AG04449 (cell line): ENCODE measurements around the gene SRPK2.

Source experiments
- CTCF ChIA-PET: fragments of 350-600 bp; formaldehyde crosslinking; extraction: SDS; loops from one replicate; lab custom pipeline; 2021; ENCODE audit warnings: antibody characterized with exemption; lab: Yijun Ruan, JAX
- POLR2A ChIA-PET: fragments of 400-600, 350-600 bp; formaldehyde crosslinking; extraction: SDS; loops from one replicate; lab custom pipeline; 2020; ENCODE audit warnings: antibody characterized with exemption, inconsistent platforms; lab: Yijun Ruan, JAX
- DNase-seq: peaks from one replicate; pipeline ENCODE4 v3.0.0-alpha.2; 2010; ENCODE audit warnings: low read depth, low spot score
- H3K4me3 ChIP-seq: 2 replicates; pipeline ENCODE4 v1.5.1; 2011; ENCODE audit warnings: low read depth, mild to moderate bottlenecking, control low read depth, low read length
- TF ChIP-seq, protein P1 (sequence below): IDR thresholded peaks from one replicate; pipeline ENCODE4 v1.5.1; 2011; ENCODE audit warnings: mild to moderate bottlenecking, moderate library complexity, low read length, control low read depth, inconsistent platforms; ENCODE audit not compliant: insufficient read depth; ENCODE audit errors: missing control alignments

SRPK2 gene

DNA sequence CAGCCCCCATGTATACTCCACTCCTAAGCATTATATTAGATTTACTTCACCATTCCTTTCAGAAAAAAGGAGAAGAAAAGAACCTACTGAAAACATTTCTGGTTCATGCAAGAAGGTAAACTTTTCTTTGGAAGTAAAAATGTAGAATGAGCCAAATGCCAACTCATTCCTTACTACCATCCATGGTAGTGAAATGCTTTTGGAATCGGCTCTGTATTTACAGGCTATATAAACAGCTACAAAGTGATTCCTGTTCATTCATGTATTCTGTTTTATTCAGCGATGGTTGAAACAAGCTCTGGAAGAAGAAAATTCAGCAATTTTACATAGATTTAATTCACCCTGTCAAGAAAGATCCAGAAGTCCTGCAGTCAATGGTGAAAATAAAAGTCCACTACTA lies 283.1 kb downstream of the SRPK2 start:
- H3K4me3 ChIP-seq: no peak overlapping the region
- ChIA-PET CTCF (interaction anchor here (1.2 to 2.0 kb wide), 3 partner anchors 124 to 183 kb away, joined by 3 to 4 read pairs (median 3); no protein-coding TSS in a partner anchor), POLR2A (no interaction called here)
- DNase-seq: no peak
- TF ChIP-seq, protein P1, sequence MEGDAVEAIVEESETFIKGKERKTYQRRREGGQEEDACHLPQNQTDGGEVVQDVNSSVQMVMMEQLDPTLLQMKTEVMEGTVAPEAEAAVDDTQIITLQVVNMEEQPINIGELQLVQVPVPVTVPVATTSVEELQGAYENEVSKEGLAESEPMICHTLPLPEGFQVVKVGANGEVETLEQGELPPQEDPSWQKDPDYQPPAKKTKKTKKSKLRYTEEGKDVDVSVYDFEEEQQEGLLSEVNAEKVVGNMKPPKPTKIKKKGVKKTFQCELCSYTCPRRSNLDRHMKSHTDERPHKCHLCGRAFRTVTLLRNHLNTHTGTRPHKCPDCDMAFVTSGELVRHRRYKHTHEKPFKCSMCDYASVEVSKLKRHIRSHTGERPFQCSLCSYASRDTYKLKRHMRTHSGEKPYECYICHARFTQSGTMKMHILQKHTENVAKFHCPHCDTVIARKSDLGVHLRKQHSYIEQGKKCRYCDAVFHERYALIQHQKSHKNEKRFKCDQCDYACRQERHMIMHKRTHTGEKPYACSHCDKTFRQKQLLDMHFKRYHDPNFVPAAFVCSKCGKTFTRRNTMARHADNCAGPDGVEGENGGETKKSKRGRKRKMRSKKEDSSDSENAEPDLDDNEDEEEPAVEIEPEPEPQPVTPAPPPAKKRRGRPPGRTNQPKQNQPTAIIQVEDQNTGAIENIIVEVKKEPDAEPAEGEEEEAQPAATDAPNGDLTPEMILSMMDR: no peak

- no peak overlapping the region for H3K4me3 ChIP-seq
- ChIA-PET POLR2A (no interaction called here), CTCF (no interaction called here)
- DNase-seq: no peak
- TF ChIP-seq, protein P1: no peak
Measured at GRCh38 chr7:105102557-105103352, 286.0 kb downstream of the SRPK2 start.

- DNase-seq: no peak
- ChIA-PET POLR2A (no interaction called here), CTCF (interaction anchor here (0.8 kb wide), 1 partner anchor 120 kb away, joined by 3 read pairs; no protein-coding TSS in a partner anchor)
- H3K4me3 ChIP-seq: no peak overlapping the region
- TF ChIP-seq, protein P1: no peak
Measured at GRCh38 chr7:105101864-105102263, 286.9 kb downstream of the SRPK2 start.

DNA sequence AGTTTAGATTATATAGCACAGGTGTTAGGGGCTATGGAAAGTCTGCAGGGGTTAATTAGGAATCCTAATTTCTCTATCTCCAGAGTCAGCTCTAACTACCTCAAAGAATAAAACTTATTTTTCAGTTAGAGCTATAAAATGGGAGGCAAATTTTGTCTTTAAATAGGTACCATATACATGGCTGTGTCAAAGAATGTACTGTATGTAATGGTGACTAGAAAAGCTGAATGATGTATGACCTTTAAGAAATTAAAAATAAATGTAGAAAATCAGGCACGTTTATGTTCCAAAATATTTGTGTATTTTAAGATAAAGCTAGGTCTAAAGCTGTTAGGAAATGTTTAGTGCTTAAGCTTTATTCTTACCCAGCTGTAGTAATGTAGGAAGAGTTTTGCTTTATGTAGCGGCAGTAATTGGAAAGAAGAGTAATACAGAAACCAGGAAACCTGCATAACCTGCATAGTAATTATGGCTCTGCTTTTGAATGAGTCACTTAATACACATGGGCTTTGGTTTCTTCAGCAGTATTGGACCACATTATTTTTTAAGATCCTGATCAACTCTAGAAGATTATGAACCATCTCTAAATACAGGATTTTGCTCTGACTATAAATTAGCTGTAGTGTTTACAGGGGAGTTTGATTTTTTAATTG lies 289.7 kb downstream of the SRPK2 start:
- ChIA-PET POLR2A (no interaction called here), CTCF (interaction anchor here (0.6 kb wide), 1 partner anchor 177 kb away, joined by 3 read pairs; no protein-coding TSS in a partner anchor)
- TF ChIP-seq, protein P1: no peak
- DNase-seq: no peak
- no peak overlapping the region for H3K4me3 ChIP-seq

DNA sequence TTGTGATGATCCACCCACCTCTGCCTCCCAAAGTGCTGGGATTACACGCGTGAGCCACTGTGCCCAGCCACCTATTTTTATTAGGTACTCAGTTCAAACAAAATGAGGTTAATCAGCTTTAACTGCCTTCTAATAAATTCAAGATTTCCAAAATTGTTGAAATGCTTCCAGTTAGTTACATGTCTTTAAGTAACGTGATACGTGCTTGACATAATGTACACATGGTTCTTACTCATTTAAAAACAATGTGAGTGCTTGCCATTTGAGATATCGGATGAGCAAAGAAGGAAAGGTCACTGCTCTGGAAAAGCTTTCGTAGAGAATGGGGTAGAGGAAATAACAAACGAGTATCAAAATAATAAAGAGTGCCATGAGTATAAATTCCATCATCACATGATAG lies 291.1 kb downstream of the SRPK2 start:
- peak; percentile 86 for DNase-seq
- H3K4me3 ChIP-seq: no peak overlapping the region
- TF ChIP-seq, protein P1: no peak
- ChIA-PET CTCF (no interaction called here), POLR2A (interaction anchor here (0.7 kb wide), 1 partner anchor 446 kb away, joined by 3 read pairs; no protein-coding TSS in a partner anchor)

GRCh38 chr7:105096306-105096705 lies 292.4 kb downstream of the SRPK2 start:
- POLR2A ChIA-PET: no interaction called here
- CTCF ChIA-PET: no interaction called here
- H3K4me3 ChIP-seq: no peak overlapping the region
- DNase-seq: no peak
- TF ChIP-seq, protein P1: no peak
